ENCODE measurements around the gene ZNF423. TPM values are rescaled to one million over a fixed set of nuclear protein-coding genes. Genes with fewer than 3 reads are reported as not detected.

The ZNF423 gene
- total and polyA plus RNA-seq, 9 of the 15 experiments (the other 6 are each of a cell fraction or from before 2014, with no cell fraction given) = not detected

- H3K27me3 ChIP-seq (ENCODE audit: control insufficient read depth in 2 of 2, insufficient read depth in 2 of 2, low read length in 2 of 2) = peaks cover 17 to 46% of the 10 kb centered on the region in 2 experiments
- ATAC-seq (peak; percentile 56; the same call in 1 of the 3 replicates), FAIRE-seq (no peak), DNase-seq (ENCODE audit: extremely low read depth in 1 of 4, low spot score in 3 of 4) (no peak)
- no peak overlapping the region for H3K4me3 ChIP-seq
- POLR2A ChIA-PET = no interaction called here
- no peaks in the 10 kb centered on the region for H3K4me1 ChIP-seq (replicated peaks in 1 of 2; ENCODE audit: control insufficient read depth in 2 of 2, insufficient read depth in 2 of 2, low read length in 2 of 2)
- H3K9me3 ChIP-seq (replicated peaks; ENCODE audit: control insufficient read depth, insufficient read depth, low read depth, low read length) = no peaks in the 10 kb centered on the region
- in situ Hi-C loops (cut with MboI) = no loop called here
- no peaks in the 10 kb centered on the region for H3K9me1 ChIP-seq (ENCODE audit: control insufficient read depth, insufficient read depth, low read length)
- no peaks in the 10 kb centered on the region for H3K79me2 ChIP-seq (ENCODE audit: control insufficient read depth, insufficient read depth, low read length)
- no peak overlapping the region for H3K9ac ChIP-seq (ENCODE audit: insufficient read depth in 1 of 2, low read depth in 2 of 2, low read length in 2 of 2)
- BruUV-seq (replicated peaks) = no TSS peak
- no peak overlapping the region for H3K27ac ChIP-seq (ENCODE audit: extremely low read depth, low read depth, low read length)
- intact Hi-C loops (cut with micrococcal nuclease) = no loop called here
- H2AFZ ChIP-seq (ENCODE audit: low read depth, low read length) = no peak overlapping the region
- peaks cover 11% of the 10 kb centered on the region; the same call in 1 of the 2 replicates for H4K20me1 ChIP-seq (replicated peaks; ENCODE audit: control insufficient read depth, insufficient read depth, low read length)
- WGBS (ENCODE audit: insufficient coverage, low coverage, missing lambda C conversion rate) = 2% methylated on average over 12 of the region's 14 CpGs
- CTCF ChIA-PET (ENCODE audit: low intra/inter-chr PET ratio) = no interaction called here
- no peak overlapping the region for H3K4me2 ChIP-seq (ENCODE audit: insufficient read depth, low read length)
- no peaks in the 10 kb centered on the region for H3K36me3 ChIP-seq (ENCODE audit: control insufficient read depth, insufficient read depth, low read length)
- no peak for TF ChIP-seq NFYB (IDR thresholded peaks at IDR 0.05; ENCODE audit: extremely low read depth, insufficient read length)
- no peak for TF ChIP-seq FOXK1 (CRISPR knock-in tag; IDR thresholded peaks at IDR 0.05; ENCODE audit: borderline replicate concordance)
- no peak for TF ChIP-seq ZNF140 (CRISPR knock-in tag; IDR thresholded peaks at IDR 0.05)
- TF ChIP-seq ZNF197 (CRISPR knock-in tag; IDR thresholded peaks at IDR 0.05; ENCODE audit: low read depth) = no peak
- TF ChIP-seq GATAD2B (IDR thresholded peaks at IDR 0.05; ENCODE audit: borderline replicate concordance) = no peak
- TF ChIP-seq ZNF639 (CRISPR knock-in tag; conservative IDR thresholded peaks at IDR 0.05 in 1 of 2, IDR thresholded peaks at IDR 0.05 in 1 of 2) = no peak
- TF ChIP-seq FOXK2 (conservative IDR thresholded peaks at IDR 0.05 in 1 of 2, IDR thresholded peaks at IDR 0.05 in 1 of 2; ENCODE audit: low read depth in 2 of 2) = no peak
- no peak for TF ChIP-seq YBX1 (IDR thresholded peaks at IDR 0.05)
- TF ChIP-seq FOXJ2 (tag; IDR thresholded peaks at IDR 0.05) = no peak
- TF ChIP-seq CBX3 (IDR thresholded peaks at IDR 0.05; ENCODE audit: borderline replicate concordance in 1 of 2, low read length in 2 of 2) = no peak
- TF ChIP-seq NR2C2 (CRISPR knock-in tag; IDR thresholded peaks at IDR 0.05) = no peak
- TF ChIP-seq NR2C2 (tag; IDR thresholded peaks at IDR 0.05) = no peak
- TF ChIP-seq ZNF507 (tag; conservative IDR thresholded peaks at IDR 0.05) = no peak
- no peak for TF ChIP-seq THAP7 (CRISPR knock-in tag; IDR thresholded peaks at IDR 0.05)
- TF ChIP-seq SNIP1 (IDR thresholded peaks at IDR 0.05; ENCODE audit: low read depth) = no peak
- no peak for TF ChIP-seq MLX (CRISPR knock-in tag; conservative IDR thresholded peaks at IDR 0.05)
- no peak for TF ChIP-seq ZMIZ1 (IDR thresholded peaks at IDR 0.05; ENCODE audit: low read depth in 2 of 2, low read length in 2 of 2)
These were observed 10.7 kb upstream of the ZNF423 start for GRCh38 chr16:49866595-49867071.
